Breast epithelium (tissue), 3 donors: Measurements from ENCODE around the gene BAIAP3.

Source experiments
- POLR2A ChIP-seq: fragments of 450-650 bp; IDR thresholded peaks from one replicate; pipeline ENCODE4 v1.6.1; 2016; ENCODE audit warnings: antibody characterized with exemption, mild to moderate bottlenecking, moderate library complexity
- TF ChIP-seq, protein P1 (sequence below), 3 donors: fragments of 450-650 bp; IDR thresholded peaks; one replicate each; pipeline ENCODE4 v1.5.1; 2016 to 2017; ENCODE audit warnings: antibody characterized with exemption in 3 of 3, mild to moderate bottlenecking in 3 of 3, moderate library complexity in 3 of 3

DNA sequence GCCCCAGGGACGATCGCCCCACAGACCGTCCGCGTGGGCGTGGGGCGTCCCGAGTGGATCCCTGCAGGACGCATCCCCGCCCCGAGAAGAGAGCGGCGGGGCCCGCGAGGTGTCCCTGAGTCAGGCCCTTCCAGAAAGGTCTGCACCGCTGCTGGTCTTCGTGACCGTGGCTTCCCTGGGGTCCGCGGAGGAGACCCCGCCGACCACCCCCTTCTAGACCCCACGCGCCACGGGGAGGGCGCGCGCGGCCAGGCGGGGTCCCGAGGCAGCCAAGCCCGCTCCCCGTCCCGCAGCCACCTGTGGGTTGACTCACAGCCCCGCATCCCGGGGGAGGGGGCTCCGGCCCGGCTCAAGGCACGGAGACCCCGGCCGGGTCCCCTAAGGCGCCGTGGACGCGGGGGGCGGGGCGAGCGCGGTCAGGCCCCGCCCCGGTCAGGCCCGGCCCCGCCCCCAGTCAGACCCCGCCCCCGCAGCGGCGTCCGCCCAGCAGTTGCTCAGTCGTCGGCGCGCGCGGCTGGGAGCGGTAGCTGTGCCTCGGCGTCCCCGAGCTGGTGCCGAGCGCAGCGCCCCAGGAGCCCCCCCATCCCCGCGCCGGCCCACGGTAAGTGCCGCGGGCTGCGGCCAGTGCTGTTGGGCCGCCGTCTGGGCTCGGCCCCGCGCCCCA lies at the start of gene BAIAP3:
- TF ChIP-seq, protein P1, sequence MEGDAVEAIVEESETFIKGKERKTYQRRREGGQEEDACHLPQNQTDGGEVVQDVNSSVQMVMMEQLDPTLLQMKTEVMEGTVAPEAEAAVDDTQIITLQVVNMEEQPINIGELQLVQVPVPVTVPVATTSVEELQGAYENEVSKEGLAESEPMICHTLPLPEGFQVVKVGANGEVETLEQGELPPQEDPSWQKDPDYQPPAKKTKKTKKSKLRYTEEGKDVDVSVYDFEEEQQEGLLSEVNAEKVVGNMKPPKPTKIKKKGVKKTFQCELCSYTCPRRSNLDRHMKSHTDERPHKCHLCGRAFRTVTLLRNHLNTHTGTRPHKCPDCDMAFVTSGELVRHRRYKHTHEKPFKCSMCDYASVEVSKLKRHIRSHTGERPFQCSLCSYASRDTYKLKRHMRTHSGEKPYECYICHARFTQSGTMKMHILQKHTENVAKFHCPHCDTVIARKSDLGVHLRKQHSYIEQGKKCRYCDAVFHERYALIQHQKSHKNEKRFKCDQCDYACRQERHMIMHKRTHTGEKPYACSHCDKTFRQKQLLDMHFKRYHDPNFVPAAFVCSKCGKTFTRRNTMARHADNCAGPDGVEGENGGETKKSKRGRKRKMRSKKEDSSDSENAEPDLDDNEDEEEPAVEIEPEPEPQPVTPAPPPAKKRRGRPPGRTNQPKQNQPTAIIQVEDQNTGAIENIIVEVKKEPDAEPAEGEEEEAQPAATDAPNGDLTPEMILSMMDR (IDR thresholded peaks at IDR 0.05) = no peak
- no peak for TF ChIP-seq POLR2A
